ENCODE results near the gene DPYSL4.

Gene DPYSL4

DNA sequence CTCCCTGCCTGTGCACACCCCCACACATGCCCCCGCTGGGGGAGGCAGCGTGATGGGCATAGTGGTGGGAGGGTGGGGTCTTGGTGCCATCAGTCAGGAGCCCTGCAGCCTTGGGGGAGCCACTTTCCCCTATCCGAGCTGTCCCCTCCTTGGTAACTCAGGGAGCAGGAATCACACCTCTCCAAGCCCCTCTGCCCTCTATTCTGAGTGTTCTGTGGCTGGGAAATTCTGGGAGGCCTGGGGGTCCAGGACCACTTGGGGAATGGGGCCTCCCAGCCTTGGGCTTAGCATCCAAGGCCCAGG lies 11.3 kb downstream of the DPYSL4 start:
- no peaks in the 10 kb centered on the region for H3K27me3 ChIP-seq (ENCODE audit: control insufficient read depth, insufficient read depth, low read length)
- H3K9me3 ChIP-seq (ENCODE audit: control insufficient read depth, insufficient read depth, low read length) = no peaks in the 10 kb centered on the region
- no peaks in the 10 kb centered on the region for H3K4me1 ChIP-seq (ENCODE audit: control insufficient read depth, insufficient read depth, low read length)
- no peak overlapping the region for H3K9ac ChIP-seq (ENCODE audit: low read depth, low read length)
- no peak overlapping the region for H3K4me3 ChIP-seq (ENCODE audit: low read depth, low read length)
- peaks cover 11% of the 10 kb centered on the region for H3K36me3 ChIP-seq (ENCODE audit: control insufficient read depth, insufficient read depth, low read length)

DNA sequence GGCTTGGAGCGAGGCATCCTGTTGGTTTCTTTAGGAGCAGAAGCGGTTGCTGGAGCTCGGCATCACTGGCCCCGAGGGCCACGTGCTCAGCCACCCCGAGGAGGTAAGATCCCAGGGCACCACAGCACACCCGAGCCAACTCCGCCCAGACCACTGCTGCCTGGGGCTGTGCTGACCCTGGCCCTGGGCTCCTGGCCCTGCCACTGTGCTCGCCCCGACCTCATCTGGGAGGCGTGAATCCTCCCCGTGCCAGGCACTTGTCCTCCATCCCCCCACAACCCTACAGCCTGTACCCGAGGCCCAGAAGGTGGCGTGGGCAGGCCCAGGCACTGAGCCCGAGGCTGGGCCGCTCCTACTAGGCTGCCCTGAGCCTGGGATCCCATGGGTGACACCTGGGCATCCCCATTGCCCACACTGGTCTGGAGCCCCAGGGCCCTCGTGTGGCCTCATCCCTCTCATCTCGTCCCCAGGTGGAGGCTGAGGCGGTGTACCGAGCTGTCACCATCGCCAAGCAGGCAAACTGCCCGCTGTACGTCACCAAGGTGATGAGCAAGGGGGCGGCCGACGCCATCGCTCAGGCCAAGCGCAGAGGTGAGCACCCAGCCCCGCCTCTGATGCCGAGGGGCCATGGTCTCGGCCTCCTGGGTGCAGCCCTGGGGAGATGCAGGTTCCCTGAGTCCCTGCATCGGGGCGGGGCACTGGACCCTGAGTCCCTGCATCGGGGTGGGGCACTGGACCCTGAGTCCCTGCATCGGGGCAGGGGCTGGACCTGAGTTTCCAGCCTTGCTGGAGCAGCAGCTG lies 11.8 kb downstream of the DPYSL4 start:
- Histone ChIP-seq H3K4me3 (ENCODE audit: low read depth, low read length) (no peak overlapping the region), H3K27me3 (ENCODE audit: control insufficient read depth, insufficient read depth, low read length) (no peaks in the 10 kb centered on the region), H3K9ac (ENCODE audit: low read depth, low read length) (no peak overlapping the region), H3K36me3 (ENCODE audit: control insufficient read depth, insufficient read depth, low read length) (peaks cover 14% of the 10 kb centered on the region), H3K9me3 (ENCODE audit: control insufficient read depth, insufficient read depth, low read length) (no peaks in the 10 kb centered on the region), H3K4me1 (ENCODE audit: control insufficient read depth, insufficient read depth, low read length) (no peaks in the 10 kb centered on the region)

DNA sequence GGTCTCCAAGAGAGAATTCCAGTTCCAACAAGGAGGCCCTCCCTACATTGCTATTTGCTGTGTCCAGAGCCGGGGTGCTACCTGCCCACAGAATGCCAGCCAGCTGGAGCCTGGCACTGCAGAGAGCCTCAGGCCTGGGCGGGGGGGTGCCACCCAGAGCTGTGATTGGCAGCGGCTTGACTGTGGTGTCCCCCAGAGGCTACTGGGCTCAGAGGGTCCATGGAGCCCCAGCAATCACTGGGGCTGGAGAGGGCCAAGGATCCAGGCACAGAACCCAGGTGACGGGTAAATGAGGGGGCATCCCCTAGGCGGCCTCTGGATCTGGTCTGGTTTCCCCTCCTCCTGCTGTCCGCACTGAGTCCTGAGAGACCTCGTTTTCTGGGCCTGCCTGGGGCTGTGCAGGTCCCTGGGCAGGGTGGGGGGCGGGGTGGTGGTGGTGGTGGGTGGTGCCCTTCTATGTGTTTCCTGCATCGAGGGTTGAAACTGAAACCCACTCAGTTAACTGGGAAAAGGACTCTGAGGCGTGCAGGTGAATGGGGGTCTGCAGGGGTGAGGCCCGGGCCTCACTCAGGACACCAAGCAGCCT lies 12.6 kb downstream of the DPYSL4 start:
- Histone ChIP-seq H3K9me3 (ENCODE audit: control insufficient read depth, insufficient read depth, low read length) (no peaks in the 10 kb centered on the region), H3K4me3 (ENCODE audit: low read depth, low read length) (no peak overlapping the region), H3K4me1 (ENCODE audit: control insufficient read depth, insufficient read depth, low read length) (no peaks in the 10 kb centered on the region), H3K27me3 (ENCODE audit: control insufficient read depth, insufficient read depth, low read length) (no peaks in the 10 kb centered on the region), H3K36me3 (ENCODE audit: control insufficient read depth, insufficient read depth, low read length) (peaks cover 14% of the 10 kb centered on the region), H3K9ac (ENCODE audit: low read depth, low read length) (no peak overlapping the region)

DNA sequence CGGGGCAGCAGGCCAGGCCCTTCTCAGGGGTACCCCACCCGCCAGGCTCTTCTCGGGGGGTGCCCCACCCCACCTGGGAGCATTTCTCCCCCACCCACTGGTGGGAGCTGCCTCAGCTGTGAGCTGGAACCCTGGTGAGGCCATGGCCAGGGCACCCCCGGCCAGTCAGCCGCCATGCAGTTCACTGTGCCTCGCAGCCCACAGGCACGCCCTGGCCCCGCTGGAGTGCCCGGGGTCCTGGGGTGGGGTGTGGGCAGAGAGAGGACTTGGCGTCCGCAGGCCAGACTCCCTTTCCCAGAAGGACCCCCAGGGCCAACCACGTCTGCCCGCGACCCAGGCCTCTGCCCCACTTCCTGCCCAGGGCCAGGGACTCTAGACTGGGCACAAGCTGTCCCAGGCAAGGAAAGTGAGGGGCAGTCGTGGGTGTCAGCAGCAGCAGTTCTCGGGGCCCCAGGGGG lies 13.1 kb downstream of the DPYSL4 start:
- H3K36me3 ChIP-seq (ENCODE audit: control insufficient read depth, insufficient read depth, low read length) = peaks cover 14% of the 10 kb centered on the region
- H3K4me3 ChIP-seq (ENCODE audit: low read depth, low read length) = no peak overlapping the region
- H3K4me1 ChIP-seq (ENCODE audit: control insufficient read depth, insufficient read depth, low read length) = no peaks in the 10 kb centered on the region
- no peaks in the 10 kb centered on the region for H3K27me3 ChIP-seq (ENCODE audit: control insufficient read depth, insufficient read depth, low read length)
- no peaks in the 10 kb centered on the region for H3K9me3 ChIP-seq (ENCODE audit: control insufficient read depth, insufficient read depth, low read length)
- H3K9ac ChIP-seq (ENCODE audit: low read depth, low read length) = no peak overlapping the region

DNA sequence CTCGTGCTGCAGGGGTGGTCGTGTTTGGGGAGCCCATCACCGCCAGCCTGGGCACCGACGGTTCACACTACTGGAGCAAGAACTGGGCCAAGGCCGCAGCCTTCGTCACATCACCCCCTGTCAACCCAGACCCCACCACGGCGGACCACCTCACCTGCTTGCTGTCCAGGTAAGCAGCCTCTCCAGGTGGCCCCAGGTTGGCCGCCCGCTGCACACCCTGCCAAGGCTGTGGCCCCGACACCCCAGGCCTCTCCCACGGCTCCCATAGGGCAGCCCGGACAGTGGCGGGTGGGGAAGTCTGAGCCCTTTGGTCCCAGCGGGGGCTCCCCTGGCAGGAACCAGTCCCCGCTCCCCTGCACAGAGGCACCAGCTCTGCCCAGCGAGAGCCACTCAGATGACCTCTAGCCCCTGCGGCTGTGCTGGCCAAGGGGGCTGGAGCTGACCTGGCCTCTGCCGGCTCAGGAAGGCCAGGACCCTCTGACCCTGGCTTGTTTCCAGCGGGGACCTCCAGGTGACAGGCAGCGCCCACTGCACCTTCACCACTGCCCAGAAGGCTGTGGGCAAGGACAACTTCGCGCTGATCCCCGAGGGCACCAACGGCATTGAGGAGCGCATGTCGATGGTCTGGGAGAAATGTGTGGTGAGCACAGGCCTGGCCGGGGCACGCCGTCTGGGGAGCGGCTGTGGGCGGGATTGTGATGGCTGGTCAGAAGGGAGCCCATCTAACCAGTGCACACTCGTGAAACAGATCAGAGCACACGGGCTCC lies 13.8 kb downstream of the DPYSL4 start:
- Histone ChIP-seq H3K9me3 (ENCODE audit: control insufficient read depth, insufficient read depth, low read length) (no peaks in the 10 kb centered on the region), H3K9ac (ENCODE audit: low read depth, low read length) (no peak overlapping the region), H3K27me3 (ENCODE audit: control insufficient read depth, insufficient read depth, low read length) (no peaks in the 10 kb centered on the region), H3K36me3 (ENCODE audit: control insufficient read depth, insufficient read depth, low read length) (peaks cover 19% of the 10 kb centered on the region), H3K4me1 (ENCODE audit: control insufficient read depth, insufficient read depth, low read length) (no peaks in the 10 kb centered on the region), H3K4me3 (ENCODE audit: low read depth, low read length) (no peak overlapping the region)

DNA sequence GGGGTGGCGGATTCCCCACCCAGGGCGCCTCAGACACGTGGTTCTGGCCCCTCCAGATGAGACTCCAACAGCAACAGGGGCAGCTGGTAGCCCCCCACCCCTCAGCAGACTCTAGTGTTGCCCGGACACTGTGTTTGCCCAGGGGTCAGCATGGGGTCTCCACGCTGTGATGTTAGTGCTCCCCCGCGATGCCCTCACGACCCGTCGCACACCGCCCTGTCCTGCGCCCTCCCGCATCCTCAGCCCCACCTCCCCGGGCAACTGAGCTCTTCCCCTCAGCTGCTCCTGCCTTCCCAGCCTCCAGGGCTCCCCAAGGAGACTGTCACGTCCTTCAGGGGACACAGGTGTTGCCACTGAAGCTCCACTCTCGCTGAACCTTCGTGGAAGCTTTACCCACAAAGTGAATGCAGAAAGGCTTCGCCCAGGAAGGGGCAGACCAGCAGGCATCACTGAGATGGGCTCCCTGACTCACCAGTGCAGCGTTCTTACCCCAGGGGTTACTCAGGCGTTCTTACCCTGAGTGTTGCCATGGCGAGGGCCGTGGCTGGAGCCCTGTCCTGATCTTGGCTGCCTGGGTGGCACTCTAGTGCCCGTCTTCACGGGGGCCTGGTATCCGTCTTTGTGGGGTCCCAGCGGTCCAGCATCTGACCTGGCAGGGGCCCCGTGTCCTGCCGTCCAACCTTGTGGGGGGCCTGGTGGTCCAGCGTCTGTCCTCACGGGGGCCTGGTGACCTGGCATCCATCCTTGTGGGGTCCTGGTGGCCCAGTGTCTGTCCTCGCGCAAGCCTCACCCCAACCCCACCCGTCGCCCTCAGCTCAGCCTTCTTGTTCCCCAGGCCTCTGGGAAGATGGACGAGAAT lies 14.6 kb downstream of the DPYSL4 start:
- Histone ChIP-seq H3K4me3 (ENCODE audit: low read depth, low read length) (no peak overlapping the region), H3K4me1 (ENCODE audit: control insufficient read depth, insufficient read depth, low read length) (no peaks in the 10 kb centered on the region), H3K9ac (ENCODE audit: low read depth, low read length) (no peak overlapping the region), H3K27me3 (ENCODE audit: control insufficient read depth, insufficient read depth, low read length) (no peaks in the 10 kb centered on the region), H3K36me3 (ENCODE audit: control insufficient read depth, insufficient read depth, low read length) (peaks cover 21% of the 10 kb centered on the region), H3K9me3 (ENCODE audit: control insufficient read depth, insufficient read depth, low read length) (no peaks in the 10 kb centered on the region)

DNA sequence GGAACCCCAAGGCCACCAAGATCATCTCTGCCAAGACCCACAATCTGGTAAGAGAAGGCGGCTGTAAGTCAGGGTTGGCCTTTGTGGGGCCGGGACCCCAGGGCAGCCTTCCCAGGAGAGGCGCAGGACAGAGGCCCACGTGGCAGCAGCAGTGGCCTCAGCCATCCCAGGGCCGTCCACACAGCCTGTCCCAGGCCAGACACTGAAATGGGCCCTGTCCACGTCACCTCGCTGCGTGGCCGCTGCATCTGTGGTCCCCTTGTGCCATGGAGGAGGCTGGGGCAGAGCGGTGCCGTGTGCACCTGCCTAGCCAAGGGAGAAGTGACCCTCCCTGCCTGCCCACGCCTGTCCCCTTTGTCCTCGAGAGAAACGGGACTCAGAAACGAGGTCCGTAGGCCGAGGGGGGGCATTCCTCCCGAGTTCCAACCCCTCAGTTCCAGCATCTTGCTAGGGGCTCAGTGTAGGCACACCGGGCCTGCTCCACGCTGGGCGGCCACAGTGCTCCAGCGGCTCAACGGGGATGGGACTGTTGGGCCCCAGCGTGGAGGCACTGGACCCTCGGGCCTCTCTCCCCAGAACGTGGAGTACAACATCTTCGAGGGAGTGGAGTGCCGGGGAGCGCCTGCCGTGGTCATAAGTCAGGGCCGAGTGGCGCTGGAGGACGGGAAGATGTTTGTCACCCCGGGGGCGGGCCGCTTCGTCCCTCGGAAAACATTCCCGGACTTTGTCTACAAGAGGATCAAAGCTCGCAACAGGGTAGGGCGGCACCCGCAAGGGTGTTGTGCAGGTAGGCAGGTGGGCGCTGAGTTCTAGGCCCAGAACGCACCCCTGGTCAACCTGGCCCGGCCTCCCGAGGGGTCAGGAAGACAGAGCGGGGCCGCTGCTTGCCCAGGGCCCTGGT lies 15.6 kb downstream of the DPYSL4 start:
- Histone ChIP-seq H3K9me3 (ENCODE audit: control insufficient read depth, insufficient read depth, low read length) (no peaks in the 10 kb centered on the region), H3K27me3 (ENCODE audit: control insufficient read depth, insufficient read depth, low read length) (no peaks in the 10 kb centered on the region), H3K4me1 (ENCODE audit: control insufficient read depth, insufficient read depth, low read length) (no peaks in the 10 kb centered on the region), H3K36me3 (ENCODE audit: control insufficient read depth, insufficient read depth, low read length) (peaks cover 21% of the 10 kb centered on the region), H3K4me3 (ENCODE audit: low read depth, low read length) (no peak overlapping the region), H3K9ac (ENCODE audit: low read depth, low read length) (no peak overlapping the region)

DNA sequence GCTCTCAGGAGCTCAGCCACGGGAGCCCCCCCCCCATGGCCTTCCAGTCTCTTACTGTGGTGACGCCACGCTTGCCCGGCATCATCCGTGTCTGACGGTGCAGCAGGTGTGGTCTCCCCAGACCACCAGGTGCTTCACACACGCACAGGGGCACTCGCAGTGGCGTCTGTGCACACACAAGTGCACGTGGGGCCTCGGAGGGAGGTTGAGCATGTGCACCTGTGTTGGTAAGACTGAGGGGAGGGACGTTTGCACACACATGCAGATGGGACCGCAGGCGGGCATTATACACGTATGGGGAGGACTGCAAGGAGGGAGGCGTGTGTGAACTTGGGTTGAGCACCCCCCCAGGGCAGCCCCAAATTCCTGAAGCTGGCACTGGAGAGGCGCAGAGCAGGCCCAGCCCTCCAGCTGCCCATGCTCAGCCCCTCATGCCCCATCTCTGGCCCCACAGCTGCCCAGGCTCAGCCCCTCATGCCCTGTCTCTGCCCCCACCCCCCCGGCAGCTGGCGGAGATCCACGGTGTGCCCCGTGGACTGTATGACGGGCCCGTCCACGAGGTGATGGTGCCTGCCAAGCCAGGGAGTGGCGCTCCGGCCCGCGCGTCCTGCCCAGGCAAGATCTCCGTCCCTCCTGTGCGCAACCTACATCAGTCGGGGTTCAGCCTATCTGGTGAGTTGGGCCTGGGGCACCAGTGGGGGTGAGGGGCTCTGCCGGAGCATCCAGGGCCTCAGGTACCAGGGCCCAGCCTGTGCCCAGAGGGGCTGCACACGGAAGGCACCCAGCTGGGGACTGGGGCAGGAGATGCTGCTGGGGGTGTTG lies 16.7 kb downstream of the DPYSL4 start:
- Histone ChIP-seq H3K27me3 (ENCODE audit: control insufficient read depth, insufficient read depth, low read length) (no peaks in the 10 kb centered on the region), H3K4me1 (ENCODE audit: control insufficient read depth, insufficient read depth, low read length) (no peaks in the 10 kb centered on the region), H3K9ac (ENCODE audit: low read depth, low read length) (no peak overlapping the region), H3K9me3 (ENCODE audit: control insufficient read depth, insufficient read depth, low read length) (no peaks in the 10 kb centered on the region), H3K4me3 (ENCODE audit: low read depth, low read length) (no peak overlapping the region), H3K36me3 (ENCODE audit: control insufficient read depth, insufficient read depth, low read length) (peaks cover 21% of the 10 kb centered on the region)

DNA sequence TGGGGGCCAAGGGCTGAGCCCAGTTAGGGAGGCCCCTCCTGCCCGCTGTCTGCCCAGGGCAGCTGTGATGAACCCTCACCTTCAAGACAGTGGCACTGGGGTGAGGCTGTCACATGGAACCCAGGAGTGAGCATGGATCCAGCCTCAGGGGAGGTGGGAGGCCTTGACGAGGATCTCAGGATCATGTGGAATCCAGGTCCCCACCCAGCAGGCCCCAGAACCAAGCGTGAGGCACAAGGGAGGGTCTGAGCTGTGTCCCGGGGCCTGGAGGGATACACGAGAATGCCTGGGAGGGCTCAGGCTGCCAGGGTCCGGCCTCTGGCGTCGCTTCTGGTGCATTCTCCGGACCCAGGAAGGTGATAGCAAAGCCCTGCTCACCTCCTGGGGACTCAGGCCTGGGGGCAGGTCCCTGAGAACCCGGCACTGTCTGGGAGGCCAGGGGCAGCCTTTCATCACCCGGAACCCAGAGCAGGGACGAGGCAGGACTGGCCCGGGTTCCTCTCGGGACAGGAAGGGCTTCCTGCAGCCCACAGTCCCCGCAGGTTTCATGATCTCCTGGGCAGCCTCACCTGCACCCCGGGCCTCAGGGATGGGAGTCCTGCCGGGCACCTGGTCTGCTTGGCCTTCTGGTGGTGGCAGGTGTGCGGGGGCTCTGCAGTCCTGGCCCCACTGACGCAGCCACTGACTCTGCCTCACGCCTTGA lies 17.5 kb downstream of the DPYSL4 start:
- H3K36me3 ChIP-seq (ENCODE audit: control insufficient read depth, insufficient read depth, low read length) = peaks cover 18% of the 10 kb centered on the region
- H3K27me3 ChIP-seq (ENCODE audit: control insufficient read depth, insufficient read depth, low read length) = no peaks in the 10 kb centered on the region
- no peaks in the 10 kb centered on the region for H3K4me1 ChIP-seq (ENCODE audit: control insufficient read depth, insufficient read depth, low read length)
- no peaks in the 10 kb centered on the region for H3K9me3 ChIP-seq (ENCODE audit: control insufficient read depth, insufficient read depth, low read length)
- H3K4me3 ChIP-seq (ENCODE audit: low read depth, low read length) = no peak overlapping the region
- no peak overlapping the region for H3K9ac ChIP-seq (ENCODE audit: low read depth, low read length)
